C4-2B (cell line): ENCODE data around the gene DGCR8.

Experiments
- ZFX ChIP-seq: fragments of 450-650 bp; IDR thresholded peaks from 2 replicates; pipeline ENCODE4 v1.6.1; 2017
- TF ChIP-seq, protein P1 (sequence below): fragments of 450-650 bp; conservative IDR thresholded peaks from 2 replicates; pipeline ENCODE4 v1.5.1; 2017; ENCODE audit warnings: mild to moderate bottlenecking

DNA sequence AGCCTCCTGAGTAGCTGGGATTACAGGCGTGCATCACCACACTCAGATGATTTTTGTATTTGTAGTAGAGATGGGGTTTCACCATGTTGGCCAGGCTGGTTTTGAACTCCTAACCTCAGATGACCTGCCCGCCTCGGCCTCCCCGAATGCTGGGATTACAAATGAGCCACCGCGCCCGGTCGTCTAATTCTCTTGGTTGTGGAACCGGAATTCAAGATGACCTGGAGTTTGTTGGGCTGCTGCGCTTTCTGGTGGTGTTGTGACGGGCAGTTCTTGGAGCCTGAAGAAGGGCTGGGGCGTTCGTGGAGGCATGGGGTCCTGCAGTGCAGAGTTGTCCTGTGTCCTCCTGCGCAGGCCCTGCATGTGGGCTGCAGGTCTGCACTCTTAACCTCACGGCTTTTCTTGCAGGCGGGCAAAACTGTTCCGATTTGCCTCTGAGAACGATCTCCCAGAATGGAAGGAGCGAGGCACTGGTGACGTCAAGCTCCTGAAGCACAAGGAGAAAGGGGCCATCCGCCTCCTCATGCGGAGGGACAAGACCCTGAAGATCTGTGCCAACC is 41.9 kb downstream of the DGCR8 start:
- TF ChIP-seq, protein P1, sequence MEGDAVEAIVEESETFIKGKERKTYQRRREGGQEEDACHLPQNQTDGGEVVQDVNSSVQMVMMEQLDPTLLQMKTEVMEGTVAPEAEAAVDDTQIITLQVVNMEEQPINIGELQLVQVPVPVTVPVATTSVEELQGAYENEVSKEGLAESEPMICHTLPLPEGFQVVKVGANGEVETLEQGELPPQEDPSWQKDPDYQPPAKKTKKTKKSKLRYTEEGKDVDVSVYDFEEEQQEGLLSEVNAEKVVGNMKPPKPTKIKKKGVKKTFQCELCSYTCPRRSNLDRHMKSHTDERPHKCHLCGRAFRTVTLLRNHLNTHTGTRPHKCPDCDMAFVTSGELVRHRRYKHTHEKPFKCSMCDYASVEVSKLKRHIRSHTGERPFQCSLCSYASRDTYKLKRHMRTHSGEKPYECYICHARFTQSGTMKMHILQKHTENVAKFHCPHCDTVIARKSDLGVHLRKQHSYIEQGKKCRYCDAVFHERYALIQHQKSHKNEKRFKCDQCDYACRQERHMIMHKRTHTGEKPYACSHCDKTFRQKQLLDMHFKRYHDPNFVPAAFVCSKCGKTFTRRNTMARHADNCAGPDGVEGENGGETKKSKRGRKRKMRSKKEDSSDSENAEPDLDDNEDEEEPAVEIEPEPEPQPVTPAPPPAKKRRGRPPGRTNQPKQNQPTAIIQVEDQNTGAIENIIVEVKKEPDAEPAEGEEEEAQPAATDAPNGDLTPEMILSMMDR: no peak
- TF ChIP-seq ZFX: no peak
